ENCODE data around the gene SLC5A10.

Gene SLC5A10

DNA sequence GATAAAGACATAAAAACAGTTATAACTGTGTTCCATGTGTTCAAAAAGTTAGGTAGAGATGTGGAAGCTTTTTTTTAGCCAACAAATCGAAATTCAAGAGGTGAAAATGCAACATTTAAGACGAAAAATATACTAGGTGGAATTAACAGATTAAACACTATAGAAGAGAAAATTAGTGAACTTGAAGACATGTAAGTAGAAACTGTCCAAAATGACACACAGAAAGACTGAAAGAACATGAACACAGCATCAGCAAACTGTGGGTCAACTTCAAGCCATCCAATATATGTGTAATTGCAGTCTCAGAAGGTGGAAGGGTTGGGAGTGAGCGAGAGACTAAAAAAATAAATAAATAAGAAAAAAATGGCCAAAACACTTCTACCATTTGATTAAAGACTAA lies 43.3 kb downstream of the SLC5A10 start:
- TF ChIP-seq POLR2AphosphoS5 (IDR thresholded peaks at IDR 0.05; ENCODE audit: low read depth) = no peak
- TF ChIP-seq GABPA (IDR thresholded peaks at IDR 0.05; ENCODE audit: low read depth) = no peak
- no peak for TF ChIP-seq SPI1 (IDR thresholded peaks at IDR 0.05; ENCODE audit: borderline replicate concordance, low read depth)
- TF ChIP-seq REST (IDR thresholded peaks at IDR 0.05; ENCODE audit: insufficient replicate concordance, low read depth) = no peak
- TF ChIP-seq, protein P1, sequence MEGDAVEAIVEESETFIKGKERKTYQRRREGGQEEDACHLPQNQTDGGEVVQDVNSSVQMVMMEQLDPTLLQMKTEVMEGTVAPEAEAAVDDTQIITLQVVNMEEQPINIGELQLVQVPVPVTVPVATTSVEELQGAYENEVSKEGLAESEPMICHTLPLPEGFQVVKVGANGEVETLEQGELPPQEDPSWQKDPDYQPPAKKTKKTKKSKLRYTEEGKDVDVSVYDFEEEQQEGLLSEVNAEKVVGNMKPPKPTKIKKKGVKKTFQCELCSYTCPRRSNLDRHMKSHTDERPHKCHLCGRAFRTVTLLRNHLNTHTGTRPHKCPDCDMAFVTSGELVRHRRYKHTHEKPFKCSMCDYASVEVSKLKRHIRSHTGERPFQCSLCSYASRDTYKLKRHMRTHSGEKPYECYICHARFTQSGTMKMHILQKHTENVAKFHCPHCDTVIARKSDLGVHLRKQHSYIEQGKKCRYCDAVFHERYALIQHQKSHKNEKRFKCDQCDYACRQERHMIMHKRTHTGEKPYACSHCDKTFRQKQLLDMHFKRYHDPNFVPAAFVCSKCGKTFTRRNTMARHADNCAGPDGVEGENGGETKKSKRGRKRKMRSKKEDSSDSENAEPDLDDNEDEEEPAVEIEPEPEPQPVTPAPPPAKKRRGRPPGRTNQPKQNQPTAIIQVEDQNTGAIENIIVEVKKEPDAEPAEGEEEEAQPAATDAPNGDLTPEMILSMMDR (IDR thresholded peaks at IDR 0.05; ENCODE audit: insufficient read depth, low read length) = no peak
- Histone ChIP-seq H3K4me3 (replicated peaks; ENCODE audit: insufficient read depth, low read length) (no peak overlapping the region), H3K27me3 (ENCODE audit: insufficient read depth, poor library complexity, severe bottlenecking) (no peaks in the 10 kb centered on the region), H3K27ac (replicated peaks) (no peak overlapping the region)
- no peak for DNase-seq (ENCODE audit: low read depth in 1 of 2, low spot score in 1 of 2)

- Histone ChIP-seq H3K4me3 (replicated peaks; ENCODE audit: insufficient read depth, low read length) (no peak overlapping the region), H3K27me3 (ENCODE audit: insufficient read depth, poor library complexity, severe bottlenecking) (no peaks in the 10 kb centered on the region), H3K27ac (replicated peaks) (no peak overlapping the region)
- no peak for DNase-seq (ENCODE audit: low read depth in 1 of 2, low spot score in 1 of 2)
- TF ChIP-seq GABPA (IDR thresholded peaks at IDR 0.05; ENCODE audit: low read depth) (no peak), SPI1 (IDR thresholded peaks at IDR 0.05; ENCODE audit: borderline replicate concordance, low read depth) (no peak), POLR2AphosphoS5 (IDR thresholded peaks at IDR 0.05; ENCODE audit: low read depth) (no peak), REST (IDR thresholded peaks at IDR 0.05; ENCODE audit: insufficient replicate concordance, low read depth) (no peak)
- TF ChIP-seq, protein P1 (IDR thresholded peaks at IDR 0.05; ENCODE audit: insufficient read depth, low read length) = no peak
These were observed 44.5 kb downstream of the SLC5A10 start for GRCh38 chr17:18996458-18996857.

GRCh38 chr17:18997650-18998196 lies 45.8 kb downstream of the SLC5A10 start:
- Histone ChIP-seq H3K4me3 (replicated peaks; ENCODE audit: insufficient read depth, low read length) (no peak overlapping the region), H3K27me3 (ENCODE audit: insufficient read depth, poor library complexity, severe bottlenecking) (no peaks in the 10 kb centered on the region), H3K27ac (replicated peaks) (no peak overlapping the region)
- TF ChIP-seq REST (IDR thresholded peaks at IDR 0.05; ENCODE audit: insufficient replicate concordance, low read depth) = no peak
- no peak for TF ChIP-seq POLR2AphosphoS5 (IDR thresholded peaks at IDR 0.05; ENCODE audit: low read depth)
- no peak for DNase-seq (ENCODE audit: low read depth in 1 of 2, low spot score in 1 of 2)
